GM12874 (cell line): ENCODE data around the gene CLEC1A.

ENCODE experiments used
- CTCF ChIP-seq: IDR thresholded peaks from 2 replicates; pipeline ENCODE4 v1.5.1; 2011; ENCODE audit warnings: low read depth, mild to moderate bottlenecking, control low read depth, low read length, moderate library complexity; ENCODE audit not compliant: insufficient read depth

CLEC1A gene

GRCh38 chr12:10069976-10070375 lies 28.8 kb downstream of the CLEC1A start:
- no peak for TF ChIP-seq CTCF

- TF ChIP-seq CTCF, result no peak
These were observed 29.7 kb downstream of the CLEC1A start for GRCh38 chr12:10069099-10069498.

GRCh38 chr12:10068644-10069043 lies 30.1 kb downstream of the CLEC1A start:
- no peak for TF ChIP-seq CTCF

- TF ChIP-seq CTCF, result no peak
These were observed 30.8 kb downstream of the CLEC1A start for GRCh38 chr12:10067942-10068341.

- TF ChIP-seq CTCF, result no peak
These were observed 31.5 kb downstream of the CLEC1A start for GRCh38 chr12:10067264-10067663.

GRCh38 chr12:10065241-10065640 lies 33.5 kb downstream of the CLEC1A start:
- TF ChIP-seq CTCF, result no peak

- no peak for TF ChIP-seq CTCF
These were observed 40.4 kb downstream of the CLEC1A start for GRCh38 chr12:10058387-10058786.
